Vagina (tissue), 2 donors: ENCODE data around the gene DUSP16.

Experiments used
- CTCF ChIP-seq, 3 experiments: fragments of 450-650 bp in 2 of 3; fragments of 200-600 bp in 1 of 3; sonication (generic) in 1 of 3; IDR thresholded peaks; one replicate each; pipeline ENCODE4 v1.5.1; 2017 to 2019; ENCODE audit warnings: antibody characterized with exemption in 3 of 3, mild to moderate bottlenecking in 2 of 3, moderate library complexity in 2 of 3
- POLR2A ChIP-seq, 2 donors: fragments of 450-650 bp; IDR thresholded peaks; one replicate each; pipeline ENCODE4 v1.6.1; 2017; ENCODE audit warnings: antibody characterized with exemption in 2 of 2, mild to moderate bottlenecking in 2 of 2, moderate library complexity in 2 of 2
- POLR2AphosphoS5 ChIP-seq, 2 donors: sonication (generic); formaldehyde crosslinking; IDR thresholded peaks; one replicate each; pipeline ENCODE4 v1.9.0; 2017; ENCODE audit warnings: antibody characterized with exemption in 2 of 2, mild to moderate bottlenecking in 2 of 2, low read depth in 1 of 2; ENCODE audit not compliant: insufficient read depth in 1 of 2

GRCh38 chr12:12502815-12503151, 59.9 kb downstream of the DUSP16 start:
- TF ChIP-seq CTCF (IDR thresholded peaks at IDR 0.05) (no peak), POLR2AphosphoS5 (IDR thresholded peaks at IDR 0.05; ENCODE audit: insufficient read depth in 1 of 2, low read depth in 1 of 2) (no peak), POLR2A (IDR thresholded peaks at IDR 0.05) (no peak)
